HL-60 (cell line): ENCODE results near the gene R3HDM2.

ENCODE experiments used
- DNase-seq, 2 experiments: peaks; one replicate each; pipeline ENCODE4 v3.0.0-alpha.2; 2010 to 2020; ENCODE audit warnings: low read depth in 1 of 2, low spot score in 1 of 2
- H3K27ac ChIP-seq: fragments of 250-450 bp; sonication (Bioruptor Pico); replicated peaks from 2 replicates; pipeline ENCODE4 v1.5.1; 2020; ENCODE audit warnings: mild to moderate bottlenecking, moderate library complexity
- H3K27me3 ChIP-seq: fragments of 250-450 bp; sonication (Bioruptor Pico); 2 replicates; pipeline ENCODE4 v1.5.1; 2021; ENCODE audit warnings: mild to moderate bottlenecking, moderate library complexity; ENCODE audit not compliant: insufficient read depth, poor library complexity, severe bottlenecking
- H3K4me3 ChIP-seq: replicated peaks from 2 replicates; pipeline ENCODE4 v1.5.1; 2011; ENCODE audit warnings: mild to moderate bottlenecking, control low read depth, low read length; ENCODE audit not compliant: insufficient read depth
- CTCF ChIP-seq: IDR thresholded peaks from one replicate; pipeline ENCODE4 v1.5.1; 2011; ENCODE audit warnings: low read length, control low read depth, inconsistent platforms; ENCODE audit not compliant: insufficient read depth
- GABPA ChIP-seq: IDR thresholded peaks from 2 replicates; pipeline ENCODE4 v1.6.1; 2012; ENCODE audit warnings: low read depth
- POLR2AphosphoS5 ChIP-seq: IDR thresholded peaks from 2 replicates; pipeline ENCODE4 v1.6.1; 2012; ENCODE audit warnings: low read depth
- REST ChIP-seq: IDR thresholded peaks from 2 replicates; pipeline ENCODE4 v1.6.1; 2012; ENCODE audit warnings: low read depth; ENCODE audit not compliant: insufficient replicate concordance
- SPI1 ChIP-seq: IDR thresholded peaks from 2 replicates; pipeline ENCODE4 v1.6.1; 2012; ENCODE audit warnings: low read depth, mild to moderate bottlenecking, borderline replicate concordance

Gene R3HDM2

GRCh38 chr12:57233357-57234232, 197.2 kb downstream of the R3HDM2 start:
- Histone ChIP-seq H3K27me3 (no peaks in the 10 kb centered on the region), H3K4me3 (no peak overlapping the region), H3K27ac (no peak overlapping the region)
- TF ChIP-seq SPI1 (no peak), REST (no peak), POLR2AphosphoS5 (no peak), CTCF (no peak), GABPA (no peak)
- no peak for DNase-seq

GRCh38 chr12:57232156-57232756, 198.6 kb downstream of the R3HDM2 start:
- DNase-seq: no peak
- Histone ChIP-seq H3K27me3 (peaks cover 3% of the 10 kb centered on the region), H3K4me3 (no peak overlapping the region), H3K27ac (no peak overlapping the region)
- TF ChIP-seq SPI1: no peak
- no peak for TF ChIP-seq REST
- TF ChIP-seq GABPA: no peak
- no peak for TF ChIP-seq CTCF
- TF ChIP-seq POLR2AphosphoS5: no peak

GRCh38 chr12:57231276-57232021, 199.4 kb downstream of the R3HDM2 start:
- no peak for DNase-seq
- H3K27ac ChIP-seq: no peak overlapping the region
- TF ChIP-seq SPI1: no peak
- TF ChIP-seq GABPA: no peak
- TF ChIP-seq CTCF: no peak
- TF ChIP-seq REST: no peak
- TF ChIP-seq POLR2AphosphoS5: no peak
- peak overlapping the region; percentile 75; the same call in 1 of the 2 replicates for H3K4me3 ChIP-seq
- H3K27me3 ChIP-seq: peaks cover 8% of the 10 kb centered on the region
